Measurements from ENCODE around the gene PLPPR1.
A peak's percentile ranks its signal among the peaks of the same experiment; 100 is the strongest.
"Not testable (repeated sequence)": the region's sequence is repeated elsewhere in the genome, so short reads cannot be mapped to it uniquely, and the experiment has no call there.

Gene PLPPR1

DNA sequence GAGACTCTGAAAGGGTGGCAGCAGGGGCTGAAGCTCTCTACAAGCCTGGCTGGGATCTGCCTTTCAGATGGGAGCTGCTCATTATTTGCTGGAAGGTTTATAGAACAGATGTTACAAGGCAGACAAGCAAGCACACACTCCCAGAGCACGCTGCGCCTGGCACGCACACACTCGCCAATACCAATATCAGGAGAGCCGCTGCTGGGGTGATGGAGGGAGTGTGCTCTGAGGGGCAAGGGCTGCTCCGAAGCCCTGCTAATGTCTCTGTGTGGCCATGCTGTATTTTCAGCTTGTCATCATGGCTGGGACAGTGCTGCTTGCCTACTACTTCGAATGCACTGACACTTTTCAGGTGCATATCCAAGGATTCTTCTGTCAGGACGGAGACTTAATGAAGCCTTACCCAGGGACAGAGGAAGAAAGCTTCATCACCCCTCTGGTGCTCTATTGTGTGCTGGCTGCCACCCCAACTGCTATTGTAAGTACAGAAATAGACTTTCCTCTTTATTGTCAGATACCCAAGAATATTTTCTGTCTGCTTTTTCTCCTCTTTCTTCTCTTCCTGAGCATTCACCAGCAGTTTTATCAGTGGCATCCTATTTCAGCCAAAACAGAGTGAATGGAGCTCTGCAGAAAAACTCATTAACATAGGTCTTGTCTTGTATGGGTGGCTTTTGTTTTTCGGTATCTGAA, 241.2 kb downstream of the PLPPR1 start:
- no peak for DNase-seq (ENCODE audit: insufficient read length, low spot score)
- FAIRE-seq: no peak

DNA sequence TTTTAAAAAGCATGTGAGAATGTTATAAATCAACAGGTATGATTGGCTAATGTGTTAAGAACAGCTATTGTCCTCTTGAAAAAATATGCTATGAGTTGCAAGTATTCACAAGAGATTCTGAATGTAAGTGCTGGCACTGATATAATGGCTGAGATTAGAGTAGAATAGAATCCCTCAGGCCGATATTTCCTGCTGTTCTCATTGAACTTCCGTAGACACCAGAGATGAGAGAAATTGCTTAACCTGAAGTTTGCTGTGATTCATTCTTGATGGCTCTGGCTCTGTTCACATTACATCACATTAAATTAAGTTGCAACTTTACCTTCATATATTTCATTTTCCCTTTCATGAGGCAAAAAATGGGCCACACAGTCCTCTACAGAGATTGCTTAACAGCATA, 241.8 kb downstream of the PLPPR1 start:
- DNase-seq (ENCODE audit: insufficient read length, low spot score): no peak

DNA sequence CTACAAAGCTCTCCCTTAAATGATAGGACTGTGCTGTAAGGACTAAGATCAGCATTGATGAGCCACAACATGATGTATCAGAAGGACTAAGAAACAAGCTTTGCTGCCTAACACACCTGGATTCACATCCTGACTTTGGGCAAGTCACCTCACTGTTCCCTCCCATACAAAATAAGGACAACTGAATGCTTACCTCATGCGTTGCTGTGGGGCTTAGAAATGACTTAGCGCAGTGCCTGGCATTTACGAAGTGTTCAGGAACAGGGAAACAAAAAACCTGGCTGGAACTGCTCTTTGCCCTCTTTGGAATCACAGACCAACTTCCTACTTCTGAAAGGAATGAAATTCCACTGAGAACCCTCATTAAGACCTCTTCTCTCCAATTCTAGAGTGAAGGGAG, 242.6 kb downstream of the PLPPR1 start:
- no peak for DNase-seq (ENCODE audit: insufficient read length, low spot score)
- no peak for FAIRE-seq

More for the DNA sequence above, 241.8 kb downstream of the PLPPR1 start:
- FAIRE-seq: no peak

DNA sequence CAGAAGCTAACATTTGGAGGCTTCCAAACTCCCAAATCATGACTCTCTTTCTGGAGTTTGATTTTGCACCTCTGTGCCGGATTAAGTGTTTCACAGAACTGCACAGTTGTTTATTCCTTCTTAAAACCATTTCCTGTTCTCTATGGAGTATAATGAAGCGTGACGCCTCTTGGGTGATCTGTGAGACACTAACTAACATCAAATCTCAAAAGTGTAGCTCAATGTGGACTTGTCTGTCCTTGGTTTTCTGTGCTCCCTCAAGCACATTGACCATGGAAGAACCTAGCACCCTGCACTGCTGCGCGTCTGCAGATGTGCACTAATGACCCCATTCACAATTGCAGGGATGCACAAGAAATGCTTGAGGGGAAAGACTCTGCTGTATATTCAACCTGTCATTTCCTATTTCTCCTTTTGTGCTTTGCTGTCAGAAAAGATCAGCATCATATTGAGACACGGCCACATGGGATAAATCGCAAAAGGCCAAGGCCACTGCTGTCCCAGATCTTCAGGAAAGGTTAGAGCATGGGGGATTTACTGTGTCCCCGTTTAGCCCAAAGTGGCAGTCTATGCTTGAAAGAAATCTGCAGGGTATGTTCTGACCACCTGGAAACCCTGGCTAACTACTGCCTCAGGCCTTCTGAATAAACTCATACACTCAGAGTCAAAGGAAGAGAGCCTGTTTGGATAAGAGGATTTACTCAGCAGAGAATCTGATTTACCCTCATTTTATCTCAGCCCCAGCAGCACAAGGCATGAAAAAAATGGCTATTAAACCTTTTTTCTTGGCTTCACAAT, 246.6 kb downstream of the PLPPR1 start:
- DNase-seq (ENCODE audit: insufficient read length, low spot score): no peak
- FAIRE-seq: no peak

DNA sequence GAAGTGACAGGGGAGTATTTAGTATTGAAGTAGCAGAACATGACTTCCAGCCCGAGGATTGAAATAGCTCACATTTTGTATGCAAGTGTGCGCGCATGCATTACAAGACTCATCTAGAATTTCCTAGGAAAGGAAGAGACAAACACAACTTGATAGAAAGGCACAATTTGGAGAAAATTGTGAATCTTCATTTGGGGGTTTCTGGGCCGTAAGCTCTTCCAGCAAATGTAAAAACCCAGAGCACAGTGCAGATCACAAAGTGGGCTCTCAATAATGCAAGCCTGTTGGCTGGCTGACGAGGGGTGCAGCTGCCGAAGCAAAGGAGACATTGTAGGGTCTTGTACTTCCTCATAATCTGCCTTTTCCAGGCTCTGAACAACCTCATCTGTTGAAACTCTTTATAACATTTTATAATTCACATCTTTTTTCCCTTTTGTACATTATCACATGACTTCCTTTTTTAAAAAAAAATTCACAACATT, 247.3 kb downstream of the PLPPR1 start:
- DNase-seq (ENCODE audit: insufficient read length, low spot score) (no peak), FAIRE-seq (no peak)

DNA sequence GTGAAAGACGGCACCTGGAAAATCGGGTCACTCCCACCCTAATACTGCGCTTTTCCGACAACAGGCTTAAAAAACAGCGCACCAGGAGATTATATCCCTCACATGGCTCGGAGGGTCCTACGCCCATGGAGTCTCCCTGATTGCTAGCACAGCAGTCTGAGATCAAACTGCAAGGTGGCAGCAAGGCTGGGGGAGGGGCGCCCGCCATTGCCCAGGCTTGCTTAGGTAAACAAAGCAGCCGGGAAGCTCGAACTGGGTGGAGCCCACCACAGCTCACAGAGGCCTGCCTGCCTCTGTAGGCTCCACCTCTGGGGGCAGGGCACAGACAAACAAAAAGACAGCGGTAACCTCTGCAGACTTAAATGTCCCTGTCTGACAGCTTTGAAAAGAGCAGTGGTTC, 262.5 kb downstream of the PLPPR1 start:
- not testable (repeated sequence) for DNase-seq (ENCODE audit: insufficient read length, low spot score); FAIRE-seq

DNA sequence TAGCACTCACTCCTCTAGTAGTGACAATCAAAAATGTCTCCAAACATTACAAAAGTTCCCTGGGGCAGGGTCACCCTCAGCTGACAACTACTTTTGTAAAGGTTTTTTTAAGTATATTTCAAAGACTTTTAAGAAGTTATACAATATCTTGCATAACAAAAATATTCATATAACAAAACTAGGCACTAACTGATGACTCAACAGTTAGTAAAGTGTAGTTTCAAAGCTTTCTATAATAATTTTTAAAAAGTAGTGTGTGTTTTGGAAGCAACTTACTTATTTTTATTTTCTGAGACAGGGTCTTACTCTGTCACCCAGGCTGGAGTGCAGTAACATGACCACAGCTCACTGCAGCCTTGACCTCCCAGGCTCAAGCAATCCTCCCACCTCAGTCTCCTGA, 271.4 kb downstream of the PLPPR1 start:
- DNase-seq (ENCODE audit: insufficient read length, low spot score) (no peak), FAIRE-seq (no peak)

DNA sequence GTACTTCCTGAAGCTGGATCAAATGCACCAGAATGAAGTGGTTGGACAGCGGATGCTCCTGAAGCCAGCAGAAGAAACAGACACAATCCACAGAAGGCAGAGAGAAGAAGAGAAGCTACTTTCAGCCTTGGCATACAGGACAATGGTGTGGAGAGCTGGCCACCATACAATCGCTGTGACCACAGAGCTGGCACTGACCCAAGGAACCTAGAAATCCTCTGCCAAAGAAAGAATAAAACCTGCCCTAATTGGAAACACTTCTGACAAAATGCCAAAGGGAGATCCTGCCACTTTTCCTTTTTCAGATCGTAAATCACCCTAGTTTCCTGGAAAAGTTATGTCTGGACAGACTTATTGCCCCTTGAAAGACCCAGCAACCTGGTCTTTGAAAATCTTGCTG, 278.5 kb downstream of the PLPPR1 start:
- no peak for DNase-seq (ENCODE audit: insufficient read length, low spot score)

DNA sequence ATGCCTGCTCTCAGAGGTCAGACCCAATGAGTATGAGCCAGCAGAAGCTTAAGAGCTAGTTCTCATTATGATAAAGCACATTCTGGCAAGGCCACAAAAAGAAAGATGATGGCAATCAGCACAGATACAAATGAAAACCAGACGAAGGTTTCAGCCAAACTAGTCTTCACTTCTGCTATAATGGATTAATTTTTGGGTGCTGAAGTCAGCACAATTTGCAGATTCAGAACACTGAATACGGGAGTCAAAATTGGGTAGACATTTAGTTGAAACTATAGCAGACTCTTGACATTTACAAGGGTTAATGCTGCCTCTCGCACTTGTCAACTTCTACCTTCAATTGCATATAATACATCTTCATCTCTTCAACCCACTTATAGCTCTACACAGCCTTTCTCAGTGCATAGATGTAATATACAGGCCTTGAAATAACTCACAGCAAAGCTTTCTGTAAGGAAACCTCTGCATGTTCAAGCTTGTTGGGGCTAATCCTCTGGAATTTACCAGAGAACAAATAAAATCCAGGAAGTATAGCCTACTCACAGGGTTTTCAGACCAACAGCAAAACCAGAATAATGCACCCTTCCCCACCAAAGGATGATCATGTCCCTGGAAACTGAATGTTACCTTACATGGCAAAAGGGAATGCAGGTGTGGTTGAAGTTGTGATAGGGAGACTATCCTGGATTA, 279.1 kb downstream of the PLPPR1 start:
- no peak for FAIRE-seq
- no peak for DNase-seq (ENCODE audit: insufficient read length, low spot score)

More for the DNA sequence above, 278.5 kb downstream of the PLPPR1 start:
- FAIRE-seq: no peak

DNA sequence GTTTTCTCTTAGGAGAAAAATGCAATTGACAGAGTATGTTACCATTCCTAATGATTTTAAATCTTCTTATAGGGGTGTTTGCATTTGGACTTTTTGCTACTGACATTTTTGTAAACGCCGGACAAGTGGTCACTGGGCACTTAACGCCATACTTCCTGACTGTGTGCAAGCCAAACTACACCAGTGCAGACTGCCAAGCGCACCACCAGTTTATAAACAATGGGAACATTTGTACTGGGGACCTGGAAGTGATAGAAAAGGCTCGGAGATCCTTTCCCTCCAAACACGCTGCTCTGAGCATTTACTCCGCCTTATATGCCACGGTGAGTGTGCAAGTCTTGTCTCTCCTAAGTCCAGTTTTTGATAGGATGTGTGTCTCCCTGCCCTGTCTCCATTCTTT, 280.6 kb downstream of the PLPPR1 start:
- FAIRE-seq: no peak
- DNase-seq (ENCODE audit: insufficient read length, low spot score): no peak

DNA sequence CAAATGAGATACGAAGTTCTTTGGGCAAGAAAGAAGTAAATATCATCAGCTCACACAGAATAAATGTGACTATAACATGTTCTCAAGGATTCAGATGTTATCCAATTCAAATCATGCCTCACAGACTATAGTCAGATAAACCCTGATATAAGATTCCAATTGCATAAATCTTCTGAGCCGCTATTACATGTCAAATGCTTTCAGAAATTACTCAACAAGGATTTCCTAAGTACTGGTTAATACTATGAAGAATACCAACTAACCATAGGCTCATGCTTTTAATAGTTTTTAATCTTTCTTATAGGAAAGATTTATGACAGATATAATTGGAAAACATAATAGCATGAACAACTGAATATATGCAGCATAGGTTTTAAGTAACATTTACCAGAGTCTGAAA, 282.7 kb downstream of the PLPPR1 start:
- DNase-seq (ENCODE audit: insufficient read length, low spot score): no peak
- FAIRE-seq: no peak

DNA sequence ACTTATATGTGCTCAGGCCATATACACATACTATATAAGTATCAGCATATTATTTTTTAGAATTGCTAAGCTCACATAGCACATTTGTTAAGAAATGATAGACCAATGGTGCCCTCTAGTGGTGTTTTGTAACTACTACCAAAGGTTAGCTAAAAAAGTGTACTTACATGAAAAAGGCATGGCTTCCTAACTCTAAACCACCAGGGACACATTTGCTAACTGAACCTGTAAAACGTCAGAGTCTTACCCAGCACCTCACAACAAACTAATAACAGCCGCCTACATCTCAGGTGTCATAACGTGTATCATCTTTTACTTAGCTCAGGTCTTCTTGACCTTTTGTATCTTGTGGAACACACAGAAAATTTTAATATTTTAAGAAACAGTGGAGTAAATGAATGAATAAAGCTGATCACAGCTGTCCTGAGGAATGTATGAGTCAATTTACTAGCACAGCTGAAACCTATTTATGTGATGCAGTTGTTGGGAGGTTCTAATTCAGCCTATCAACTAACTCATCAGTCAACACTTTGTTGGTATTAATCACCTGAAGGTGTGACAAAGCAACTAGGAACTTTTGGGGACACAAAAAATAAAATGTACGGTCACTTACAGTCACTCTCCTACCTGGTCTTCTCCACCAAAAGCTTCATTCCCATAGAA, 283.4 kb downstream of the PLPPR1 start:
- peak; percentile 23 for DNase-seq (ENCODE audit: insufficient read length, low spot score)
- peak; percentile 88 for FAIRE-seq

DNA sequence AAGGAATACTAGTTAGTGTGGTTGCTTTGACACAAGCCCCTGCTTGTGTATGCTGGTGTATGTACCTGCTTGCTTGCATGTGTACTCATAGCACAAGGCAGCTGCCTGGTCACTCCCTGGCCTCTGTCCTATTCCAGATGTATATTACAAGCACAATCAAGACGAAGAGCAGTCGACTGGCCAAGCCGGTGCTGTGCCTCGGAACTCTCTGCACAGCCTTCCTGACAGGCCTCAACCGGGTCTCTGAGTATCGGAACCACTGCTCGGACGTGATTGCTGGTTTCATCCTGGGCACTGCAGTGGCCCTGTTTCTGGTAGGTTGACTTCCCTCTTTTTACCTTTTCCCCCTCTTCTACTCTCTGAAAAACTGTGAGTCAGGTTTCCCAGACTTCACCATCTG, 284.1 kb downstream of the PLPPR1 start:
- FAIRE-seq: no peak

DNA sequence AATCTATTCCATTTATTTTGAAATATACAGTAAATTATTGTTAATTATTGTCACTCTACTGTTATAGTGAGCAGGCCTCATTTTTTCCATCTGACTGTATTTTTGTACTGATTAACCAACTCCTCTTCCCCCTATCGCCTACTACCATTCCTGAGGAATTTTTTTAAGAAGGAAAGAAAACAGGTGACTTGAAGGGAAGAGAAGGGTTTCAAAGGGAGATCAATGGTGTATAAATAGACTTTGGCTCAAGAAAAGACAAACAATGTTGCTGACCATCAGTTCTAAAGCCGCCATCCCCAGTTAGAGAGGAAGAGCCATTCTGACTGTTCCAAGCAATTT, 286.6 kb downstream of the PLPPR1 start:
- no peak for FAIRE-seq
- DNase-seq (ENCODE audit: insufficient read length, low spot score): no peak

More for the DNA sequence above, 284.1 kb downstream of the PLPPR1 start:
- DNase-seq (ENCODE audit: insufficient read length, low spot score): no peak

DNA sequence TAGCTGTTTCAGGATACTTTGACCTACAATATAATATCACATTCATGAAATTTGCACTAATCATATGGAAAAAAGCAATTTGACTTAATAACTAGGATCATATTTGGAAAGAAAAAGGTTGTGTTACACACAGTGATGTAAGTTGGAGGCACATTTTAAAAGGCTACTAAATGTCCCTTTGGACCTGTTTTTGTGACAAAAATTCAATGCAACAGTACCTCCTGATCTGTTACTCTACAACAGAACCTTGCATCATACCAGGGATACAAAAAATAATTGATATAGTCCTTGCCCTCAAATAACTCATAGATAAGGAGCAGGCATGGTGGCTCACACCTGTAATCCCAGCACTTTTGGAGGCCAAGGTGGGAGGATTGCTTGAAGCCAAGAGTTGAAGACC, 289.2 kb downstream of the PLPPR1 start:
- DNase-seq (ENCODE audit: insufficient read length, low spot score) (no peak), FAIRE-seq (no peak)

DNA sequence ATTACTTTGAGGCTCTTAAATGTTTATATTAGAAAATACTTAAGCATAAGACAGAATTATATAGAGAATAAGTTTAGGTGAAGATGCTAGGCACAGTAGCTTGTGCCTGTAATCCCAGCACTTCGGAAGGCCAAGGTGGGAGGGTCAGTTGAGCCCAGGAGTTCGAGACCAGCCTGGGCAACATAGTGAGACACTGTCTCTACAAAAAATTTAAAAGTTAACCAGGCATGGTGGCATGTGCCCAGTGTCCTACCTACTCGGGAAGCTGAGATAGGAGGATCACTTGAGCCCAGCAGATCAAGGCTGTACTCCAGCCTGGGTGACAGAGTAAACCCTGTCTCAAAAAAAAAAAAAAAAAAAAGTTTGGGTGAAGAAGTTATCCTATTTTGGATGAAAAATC, 294.6 kb downstream of the PLPPR1 start:
- DNase-seq (ENCODE audit: insufficient read length, low spot score): no peak
- no peak for FAIRE-seq

DNA sequence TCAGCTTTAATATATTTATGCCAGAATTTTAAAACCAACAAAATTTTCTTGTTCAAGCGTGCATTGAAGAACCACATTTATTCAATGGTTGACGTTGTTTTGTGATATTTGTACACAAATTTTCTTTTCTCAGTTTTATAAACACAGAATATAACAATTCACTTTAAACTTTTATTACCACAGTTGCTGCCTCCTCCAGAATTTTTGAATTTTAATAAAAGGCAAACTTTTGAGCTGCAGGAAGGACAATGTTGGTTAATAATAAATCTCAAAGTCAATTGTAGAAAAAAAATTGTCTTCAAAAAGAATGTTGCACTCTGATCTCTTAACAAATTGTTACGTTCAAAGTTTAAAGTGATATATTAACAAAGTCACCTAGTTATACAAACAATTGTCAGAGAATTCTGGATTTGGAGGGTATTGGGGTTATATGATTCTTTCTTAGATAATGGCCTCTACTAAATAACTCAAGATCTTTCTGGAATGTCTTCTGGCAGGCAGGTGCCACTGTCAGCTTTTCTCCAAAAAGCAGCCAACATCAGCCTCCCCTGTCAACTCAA, 295.8 kb downstream of the PLPPR1 start:
- DNase-seq (ENCODE audit: insufficient read length, low spot score) (no peak), FAIRE-seq (no peak)

DNA sequence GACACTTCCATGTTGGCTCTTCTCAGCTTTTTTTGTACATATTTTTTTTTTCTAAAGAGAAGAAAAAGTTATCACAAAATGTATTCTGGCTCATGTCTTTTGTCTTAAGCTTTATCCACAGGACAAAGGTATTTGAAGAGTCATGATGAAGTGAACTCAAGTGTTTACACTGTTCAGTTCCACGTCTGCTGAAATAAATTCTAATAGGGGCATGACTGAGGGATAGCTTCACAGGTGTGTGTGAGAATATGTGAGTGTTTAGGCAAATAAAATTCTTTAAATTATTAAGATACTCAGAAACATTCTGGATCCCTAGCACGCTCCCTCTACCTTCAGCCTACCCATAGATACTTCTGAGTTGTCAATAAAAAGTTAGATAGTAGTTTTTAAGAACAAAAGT, 296.5 kb downstream of the PLPPR1 start:
- FAIRE-seq: no peak
- DNase-seq (ENCODE audit: insufficient read length, low spot score): no peak

DNA sequence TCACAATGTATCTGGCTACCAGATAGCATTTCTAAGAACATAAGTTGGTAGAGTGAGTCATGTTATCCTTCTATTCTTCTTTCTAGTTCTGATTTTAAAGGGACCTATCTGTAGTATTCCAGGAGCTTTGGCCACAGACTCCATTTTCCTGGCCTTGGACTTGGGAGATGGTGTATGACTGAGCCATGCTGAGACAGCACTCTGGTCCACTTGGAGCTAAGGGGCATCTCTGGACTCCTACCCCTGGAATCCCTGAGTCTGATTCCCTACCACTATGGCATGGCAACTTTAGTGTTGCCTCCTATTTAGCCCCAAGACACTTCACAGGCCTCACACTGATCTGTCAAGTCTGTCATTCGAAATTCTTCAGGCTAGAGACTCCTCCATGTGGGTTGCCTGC, 297.5 kb downstream of the PLPPR1 start:
- no peak for FAIRE-seq
- DNase-seq (ENCODE audit: insufficient read length, low spot score): no peak

DNA sequence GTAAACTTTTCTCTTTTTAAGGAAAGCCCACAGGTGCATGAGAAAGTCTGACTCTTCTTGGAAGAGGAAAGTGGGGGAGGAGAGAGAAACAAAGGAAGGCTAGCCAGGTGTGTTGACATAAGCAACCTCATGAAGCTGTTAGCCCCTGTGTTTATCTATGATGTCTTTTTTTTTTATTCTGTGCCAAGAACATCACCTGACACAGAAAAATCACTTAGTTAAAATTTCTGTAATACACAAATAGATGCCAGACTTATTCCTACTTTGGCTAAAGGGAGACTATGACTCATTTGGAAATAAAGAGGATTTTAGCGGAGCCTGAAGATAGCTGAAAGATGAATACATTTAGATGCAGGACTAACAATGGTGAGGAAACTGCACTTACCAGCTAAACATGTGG, 298.0 kb downstream of the PLPPR1 start:
- DNase-seq (ENCODE audit: insufficient read length, low spot score) (no peak), FAIRE-seq (no peak)

DNA sequence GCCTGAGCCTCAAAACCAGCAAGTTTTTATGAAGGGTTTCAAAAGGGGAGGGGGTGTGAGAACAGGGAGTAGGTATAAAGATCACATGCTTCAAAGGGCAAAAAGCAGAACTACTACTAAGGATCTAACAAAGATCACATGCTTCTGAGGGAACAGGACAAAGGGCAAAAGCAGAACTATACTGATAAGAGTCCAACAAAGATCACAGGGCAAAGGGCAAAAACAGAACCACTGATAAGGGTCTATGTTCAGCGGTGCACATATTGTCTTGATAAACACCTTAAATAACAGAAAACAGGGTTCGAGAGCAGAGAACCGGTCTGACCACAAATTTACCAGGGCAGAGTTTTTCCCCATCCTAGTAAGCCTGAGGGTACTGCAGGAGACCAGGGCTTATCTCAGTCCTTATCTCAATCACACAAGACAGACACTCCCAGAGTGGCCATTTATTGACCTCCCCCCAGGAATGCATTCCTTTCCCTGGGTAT, 298.9 kb downstream of the PLPPR1 start:
- not testable (repeated sequence) for FAIRE-seq; DNase-seq (ENCODE audit: insufficient read length, low spot score)
